H1 (cell line): Measurements from ENCODE around the gene FRMD5. TPM values are rescaled to one million over a fixed set of nuclear protein-coding genes. Genes with fewer than 3 reads are reported as not detected.

Experiments
- CTCF ChIA-PET: fragments of 300-600 bp; sonication (Branson Sonifier 250); formaldehyde crosslinking; loops from one replicate; lab custom pipeline; 2021; ENCODE audit not compliant: partially characterized antibody; lab: Charles Lee
- POLR2A ChIA-PET: fragments of 300-600 bp; sonication (Branson Sonifier 250); formaldehyde crosslinking; loops from one replicate; lab custom pipeline; 2021; ENCODE audit warnings: inconsistent platforms; ENCODE audit not compliant: partially characterized antibody; lab: Charles Lee
- DNase-seq, 2 experiments: peaks; one replicate each; pipeline versions ENCODE4 v3.0.0 to v3.0.0-alpha.2; 2010 to 2022; ENCODE audit warnings: low spot score in 2 of 2, low read depth in 1 of 2, mixed read lengths in 1 of 2
- FAIRE-seq: peaks from 2 replicates; lab custom pipeline; 2011; peaks lifted over from hg19 to GRCh38; lab: Jason Lieb, UNC
- H2AFZ ChIP-seq: 2 replicates; pipeline ENCODE4 v1.8.1; 2012; ENCODE audit warnings: low read length, inconsistent platforms
- H2AK5ac ChIP-seq: 2 replicates; pipeline ENCODE4 v1.6.1; 2013; ENCODE audit warnings: low read depth, low read length
- H2BK120ac ChIP-seq: replicated peaks from 2 replicates; pipeline ENCODE3; 2013; ENCODE audit warnings: low read depth, low read length, inconsistent platforms
- H2BK12ac ChIP-seq: 2 replicates; pipeline ENCODE4 v1.6.1; 2013; ENCODE audit warnings: low read depth, low read length
- H2BK15ac ChIP-seq: 2 replicates; pipeline ENCODE4 v1.6.1; 2013; ENCODE audit warnings: low read length
- H2BK20ac ChIP-seq: 2 replicates; pipeline ENCODE4 v1.6.1; 2013; ENCODE audit warnings: low read length
- H2BK5ac ChIP-seq: 2 replicates; pipeline ENCODE4 v1.6.1; 2013; ENCODE audit warnings: low read depth, low read length
- H3K14ac ChIP-seq: 2 replicates; pipeline ENCODE4 v1.6.1; 2013; ENCODE audit warnings: inconsistent platforms; ENCODE audit not compliant: insufficient read length
- H3K18ac ChIP-seq: 2 replicates; pipeline ENCODE4 v1.6.1; 2013; ENCODE audit warnings: low read length; ENCODE audit errors: extremely low read depth
- H3K23ac ChIP-seq: 2 replicates; pipeline ENCODE4 v1.6.1; 2013; ENCODE audit warnings: inconsistent platforms; ENCODE audit not compliant: insufficient read length
- H3K23me2 ChIP-seq: 2 replicates; pipeline ENCODE4 v1.6.1; 2013; ENCODE audit warnings: low read depth, low read length
- H3K27ac ChIP-seq: 2 replicates; pipeline ENCODE4 v1.6.1; 2011; ENCODE audit warnings: low read depth, low read length, inconsistent platforms
- H3K27me3 ChIP-seq, 4 experiments: replicated peaks in 1 of 4; 1 replicate in 1 of 4; 2 replicates in 3 of 4; pipeline versions ENCODE4 v1.6.1 to v1.8.1; 2011 to 2013; ENCODE audit warnings: low read length in 3 of 4, mild to moderate bottlenecking in 3 of 4, inconsistent platforms in 2 of 4, mixed read lengths in 2 of 4, moderate library complexity in 1 of 4; ENCODE audit not compliant: control insufficient read depth in 3 of 4, insufficient read depth in 3 of 4; ENCODE audit errors: extremely low read depth in 1 of 4
- H3K36me3 ChIP-seq, 4 experiments: 2 replicates each; pipeline versions ENCODE4 v1.6.1 to v1.8.1; 2011 to 2013; ENCODE audit warnings: mild to moderate bottlenecking in 4 of 4, low read length in 3 of 4, moderate library complexity in 2 of 4, control low read depth in 1 of 4, inconsistent platforms in 1 of 4; ENCODE audit not compliant: insufficient read depth in 4 of 4, control insufficient read depth in 2 of 4
- H3K4ac ChIP-seq: replicated peaks from 2 replicates; pipeline ENCODE3; 2013; ENCODE audit warnings: low read length, low read depth, mixed read lengths, inconsistent platforms; ENCODE audit not compliant: insufficient read length
- H3K4me1 ChIP-seq, 4 experiments: replicated peaks in 1 of 4; 1 replicate in 1 of 4; 2 replicates in 3 of 4; pipeline versions ENCODE4 v1.6.1 to v1.8.1; 2011 to 2013; ENCODE audit warnings: low read length in 3 of 4, inconsistent platforms in 2 of 4, mixed read lengths in 1 of 4; ENCODE audit not compliant: insufficient read depth in 4 of 4, control insufficient read depth in 3 of 4
- H3K4me2 ChIP-seq, 2 experiments: 2 replicates each; pipeline versions ENCODE4 v1.6.1 to v1.8.1; 2011 to 2013; ENCODE audit warnings: low read depth in 2 of 2, low read length in 2 of 2, control low read depth in 1 of 2, inconsistent platforms in 1 of 2, mild to moderate bottlenecking in 1 of 2; ENCODE audit not compliant: insufficient read depth in 1 of 2
- H3K4me3 ChIP-seq, 4 experiments: fragments of 200-600, 300-600 bp in 1 of 4; sonication (generic), shearing (Covaris generic), sonication (Bioruptor Twin) in 1 of 4; 2 replicates each; pipeline versions ENCODE4 v1.5.1 to v1.8.1; 2011 to 2016; ENCODE audit warnings: low read length in 4 of 4, low read depth in 3 of 4, control low read depth in 2 of 4, inconsistent platforms in 2 of 4, mild to moderate bottlenecking in 2 of 4, mixed read lengths in 1 of 4, moderate library complexity in 1 of 4; ENCODE audit not compliant: insufficient read depth in 2 of 4; ENCODE audit errors: extremely low read depth in 1 of 4
- H3K56ac ChIP-seq: replicated peaks from 2 replicates; pipeline ENCODE3; 2013; ENCODE audit warnings: low read depth, mild to moderate bottlenecking, mixed read lengths, low read length, inconsistent platforms; ENCODE audit not compliant: insufficient read length
- H3K79me1 ChIP-seq: 2 replicates; pipeline ENCODE4 v1.6.1; 2013; ENCODE audit warnings: low read depth, low read length, control low read depth
- H3K79me2 ChIP-seq, 2 experiments: 2 replicates each; pipeline versions ENCODE4 v1.6.1 to v1.8.1; 2012 to 2013; ENCODE audit warnings: low read length in 2 of 2, mild to moderate bottlenecking in 2 of 2, inconsistent platforms in 1 of 2; ENCODE audit not compliant: insufficient read depth in 2 of 2, control insufficient read depth in 1 of 2
- H3K9ac ChIP-seq, 4 experiments: replicated peaks in 1 of 4; 1 replicate in 1 of 4; 2 replicates in 3 of 4; pipeline versions ENCODE4 v1.6.1 to v1.8.1; 2011 to 2013; ENCODE audit warnings: low read depth in 3 of 4, low read length in 3 of 4, control low read depth in 2 of 4, mild to moderate bottlenecking in 2 of 4, moderate library complexity in 2 of 4, inconsistent platforms in 1 of 4; ENCODE audit errors: extremely low read depth in 1 of 4
- H3K9me3 ChIP-seq, 2 experiments: 2 replicates each; pipeline versions ENCODE4 v1.6.1 to v1.8.1; 2012 to 2013; ENCODE audit warnings: mild to moderate bottlenecking in 2 of 2, moderate library complexity in 2 of 2, control low read depth in 1 of 2, inconsistent platforms in 1 of 2, low read depth in 1 of 2, low read length in 1 of 2, mixed read lengths in 1 of 2; ENCODE audit not compliant: insufficient read depth in 2 of 2
- H4K20me1 ChIP-seq, 2 experiments: replicated peaks in 1 of 2; 2 replicates each; pipeline versions ENCODE3 to v1.8.1; 2011 to 2013; ENCODE audit warnings: inconsistent platforms in 2 of 2, low read length in 2 of 2, mild to moderate bottlenecking in 1 of 2; ENCODE audit not compliant: insufficient read depth in 2 of 2, control insufficient read depth in 1 of 2
- H4K5ac ChIP-seq: 2 replicates; pipeline ENCODE4 v1.6.1; 2013; ENCODE audit warnings: low read length, low read depth, mixed read lengths, inconsistent platforms; ENCODE audit not compliant: insufficient read length
- H4K8ac ChIP-seq: 2 replicates; pipeline ENCODE4 v1.8.0; 2013; ENCODE audit warnings: mild to moderate bottlenecking, moderate library complexity, low read length, inconsistent platforms; ENCODE audit not compliant: insufficient read depth; ENCODE audit errors: extremely low read depth
- H4K91ac ChIP-seq: replicated peaks from 2 replicates; pipeline ENCODE3; 2013; ENCODE audit warnings: low read length, mixed read lengths, inconsistent platforms; ENCODE audit not compliant: insufficient read length
- FOSL1 ChIP-seq: IDR thresholded peaks from 2 replicates; pipeline ENCODE4 v1.6.1; 2011; ENCODE audit warnings: mild to moderate bottlenecking, low read depth, low read length, moderate library complexity; ENCODE audit not compliant: insufficient read depth
- GTF2F1 ChIP-seq: IDR thresholded peaks from 2 replicates; pipeline ENCODE4 v1.6.1; 2012; ENCODE audit warnings: low read depth, low read length, improper control_type of control experiment, borderline replicate concordance
- RAD21 ChIP-seq, 2 experiments: IDR thresholded peaks in 1 of 2; conservative IDR thresholded peaks in 1 of 2; 2 replicates each; pipeline ENCODE4 v1.6.1; 2011; ENCODE audit warnings: low read depth in 2 of 2, low read length in 2 of 2, improper control_type of control experiment in 1 of 2, inconsistent platforms in 1 of 2, mild to moderate bottlenecking in 1 of 2, moderate library complexity in 1 of 2
- WGBS, 2 experiments: shearing (Covaris generic) in 1 of 2; methylation state at CpG; one replicate each; pipeline versions ENCODE4 v1.1.6 to v1.1.7; 2013 to 2015; ENCODE audit warnings: low lambda C conversion rate in 2 of 2, mixed read lengths in 2 of 2, inconsistent platforms in 1 of 2, low coverage in 1 of 2, missing lambda C conversion rate in 1 of 2; ENCODE audit not compliant: insufficient replicate concordance in 2 of 2, insufficient coverage in 1 of 2, insufficient read length in 1 of 2; ENCODE audit errors: extremely low coverage in 1 of 2, missing lambda C conversion rate in 1 of 2; 5-methylcytosine and 5-hydroxymethylcytosine counted together
- polyA plus RNA-seq, 7 experiments: library from polyadenylated mRNA; depleted of rRNA in 3 of 7; stranded (reverse) in 5 of 7; unstranded in 2 of 7; fragments of >200 nt in 5 of 7; fragments of 200-250 nt in 2 of 7; gene quantifications; 1 replicate in 5 of 7; 2 replicates in 1 of 7; 4 replicates in 1 of 7; pipeline versions ENCODE4 v1.2.1 to v1.2.3, GENCODE V29; 2011 to 2013; ENCODE audit warnings: missing spikeins in 2 of 7, mixed read lengths in 2 of 7
- total RNA-seq: library from RNA; stranded (reverse); fragmentation: NEBNext Ultra II Directional; extraction: Animal tissue kit (Norgen Biotek cat#: 25700); gene quantifications from 2 replicates; pipeline ENCODE4 v1.2.1, GENCODE V29; 2021
- TF ChIP-seq, protein P1 (sequence below): IDR thresholded peaks from 2 replicates; pipeline ENCODE4 v1.6.1; 2011; ENCODE audit warnings: low read length, improper control_type of control experiment

Gene FRMD5
- total and polyA plus RNA-seq, 2 of the 8 experiments (the other 6 are each of a cell fraction or from before 2014, with no cell fraction given) = 10.1 to 12.6 TPM

GRCh38 chr15:44132057-44132456 is 63.0 kb downstream of the FRMD5 start:
- Histone ChIP-seq H3K14ac (no peak overlapping the region), H3K4ac (no peak overlapping the region), H3K4me2 (no peak overlapping the region), H3K4me1 (no peaks in the 10 kb centered on the region), H3K56ac (no peak overlapping the region), H4K91ac (no peak overlapping the region), H2BK12ac (no peak overlapping the region), H4K8ac (no peak overlapping the region), H4K5ac (no peak overlapping the region), H2AFZ (no peak overlapping the region)
- WGBS, 2 experiments = 90% methylated on average over 10 of the region's 10 CpGs; no CpG with 5 or more reads in 1 of the 2 experiments
- POLR2A ChIA-PET = no interaction called here
- TF ChIP-seq GTF2F1 (no peak), FOSL1 (no peak), RAD21 (IDR thresholded peaks at IDR 0.05 in 1 of 2, conservative IDR thresholded peaks at IDR 0.05 in 1 of 2; ENCODE audit: low read depth in 2 of 2, low read length in 2 of 2) (no peak)
- TF ChIP-seq, protein P1, sequence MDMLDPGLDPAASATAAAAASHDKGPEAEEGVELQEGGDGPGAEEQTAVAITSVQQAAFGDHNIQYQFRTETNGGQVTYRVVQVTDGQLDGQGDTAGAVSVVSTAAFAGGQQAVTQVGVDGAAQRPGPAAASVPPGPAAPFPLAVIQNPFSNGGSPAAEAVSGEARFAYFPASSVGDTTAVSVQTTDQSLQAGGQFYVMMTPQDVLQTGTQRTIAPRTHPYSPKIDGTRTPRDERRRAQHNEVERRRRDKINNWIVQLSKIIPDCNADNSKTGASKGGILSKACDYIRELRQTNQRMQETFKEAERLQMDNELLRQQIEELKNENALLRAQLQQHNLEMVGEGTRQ = no peak
- TF ChIP-seq, all 59 proteins: peak for 0
- no peak for FAIRE-seq
- no peak overlapping the region for H2BK5ac ChIP-seq
- no peak overlapping the region for H3K4me3 ChIP-seq
- H3K23ac ChIP-seq = no peak overlapping the region
- no peak overlapping the region for H3K9ac ChIP-seq
- no peak overlapping the region for H2BK20ac ChIP-seq
- no peak overlapping the region for H2BK15ac ChIP-seq
- no peak overlapping the region for H3K27ac ChIP-seq
- H4K20me1 ChIP-seq = no peaks in the 10 kb centered on the region
- no peak overlapping the region for H2BK120ac ChIP-seq
- H2AK5ac ChIP-seq = no peak overlapping the region
- no peaks in the 10 kb centered on the region for H3K79me2 ChIP-seq
- no peaks in the 10 kb centered on the region for H3K27me3 ChIP-seq
- H3K23me2 ChIP-seq = no peaks in the 10 kb centered on the region
- no peaks in the 10 kb centered on the region for H3K79me1 ChIP-seq
- H3K18ac ChIP-seq = no peak overlapping the region
- CTCF ChIA-PET = interaction anchor here (0.6 kb wide), 1 partner anchor 259 kb away, joined by 4 read pairs; no protein-coding TSS in a partner anchor
- no peak for DNase-seq
- H3K36me3 ChIP-seq = no peaks in the 10 kb centered on the region
- no peaks in the 10 kb centered on the region for H3K9me3 ChIP-seq
